Measurements from ENCODE around the gene IGF2.

Gene IGF2

GRCh38 chr11:2103668-2104523 is 35.3 kb downstream of the IGF2 start:
- DNase-seq (ENCODE audit: low spot score), result no peak

- DNase-seq (ENCODE audit: low spot score), result no peak
Measured at GRCh38 chr11:2102883-2103213, 36.3 kb downstream of the IGF2 start.

DNA sequence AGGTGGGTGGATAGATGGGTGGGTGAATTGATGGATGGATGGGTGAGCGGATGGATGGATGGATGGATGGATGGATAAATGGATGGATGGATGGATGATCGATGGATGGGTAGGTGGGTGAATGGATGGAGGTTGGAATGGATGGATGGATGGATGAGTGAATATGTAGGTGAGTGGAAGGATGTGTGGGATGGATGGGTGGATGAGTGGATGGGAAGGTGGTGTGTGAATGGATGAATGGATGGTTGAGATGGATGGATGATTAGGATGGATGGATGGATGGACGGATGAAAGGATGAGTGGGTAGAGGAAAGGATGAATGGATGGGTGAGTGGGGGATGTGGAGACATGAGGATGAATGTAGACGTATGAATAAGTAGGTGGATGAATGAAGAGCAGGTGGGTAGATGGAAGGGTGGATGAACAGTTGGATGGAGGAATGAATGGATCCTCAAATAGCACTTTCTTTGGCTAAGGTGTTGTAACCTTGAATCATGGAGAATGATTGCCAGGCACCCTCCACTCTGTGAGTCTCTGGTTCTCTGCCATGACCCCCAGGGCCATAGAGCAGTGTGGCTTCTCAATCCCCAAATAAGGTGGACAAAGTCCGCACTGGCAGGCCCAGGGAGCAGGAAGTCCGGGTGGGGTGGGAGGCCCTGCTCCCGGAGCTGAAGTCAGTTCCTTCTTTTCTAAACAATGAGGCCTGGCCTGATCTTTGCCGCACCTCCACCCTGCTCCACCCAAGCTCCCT is 36.9 kb downstream of the IGF2 start:
- no peak for DNase-seq (ENCODE audit: low spot score)

GRCh38 chr11:2101171-2101675 is 38.0 kb downstream of the IGF2 start:
- no peak for DNase-seq (ENCODE audit: low spot score)

DNA sequence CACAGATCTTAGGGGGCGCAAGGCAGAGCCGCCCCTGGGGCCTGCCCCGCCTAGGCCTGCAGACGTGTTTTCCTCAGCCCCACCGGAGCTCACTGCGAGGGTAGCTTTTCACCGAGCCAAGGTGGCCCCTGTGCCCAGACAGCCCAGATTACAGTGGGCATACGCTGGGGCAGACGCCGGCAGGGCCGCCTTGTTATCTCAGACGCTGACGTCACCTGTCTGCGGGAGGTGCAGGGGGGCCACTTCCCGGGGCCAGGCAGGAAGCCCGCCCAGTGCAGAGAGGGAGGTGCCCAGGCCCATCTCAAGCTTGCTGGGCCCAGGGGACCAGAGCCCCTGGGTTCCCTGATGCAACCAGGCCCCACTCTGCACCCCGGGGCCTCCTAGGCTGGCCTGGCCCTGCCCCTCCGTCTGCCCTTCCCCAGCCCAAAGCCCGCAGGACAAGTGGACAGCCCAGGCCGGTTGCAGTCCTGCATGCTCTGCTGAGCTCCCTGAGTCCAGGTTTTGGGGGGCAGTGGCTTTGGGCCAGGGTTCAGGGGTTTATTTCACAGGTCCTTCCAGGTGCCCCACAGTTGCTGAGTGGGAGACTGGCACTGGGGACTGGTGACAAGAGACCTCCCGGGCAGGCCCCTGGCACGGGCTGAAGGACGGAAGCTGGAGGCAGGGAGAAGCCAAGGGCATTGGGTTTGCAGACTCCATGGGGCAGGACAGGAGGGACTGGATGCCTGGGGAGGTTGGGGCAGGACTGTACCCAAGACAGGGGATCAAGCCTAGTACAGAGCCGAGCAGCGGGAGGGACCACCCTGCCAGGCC is 38.6 kb downstream of the IGF2 start:
- DNase-seq (ENCODE audit: low spot score), result no peak

DNA sequence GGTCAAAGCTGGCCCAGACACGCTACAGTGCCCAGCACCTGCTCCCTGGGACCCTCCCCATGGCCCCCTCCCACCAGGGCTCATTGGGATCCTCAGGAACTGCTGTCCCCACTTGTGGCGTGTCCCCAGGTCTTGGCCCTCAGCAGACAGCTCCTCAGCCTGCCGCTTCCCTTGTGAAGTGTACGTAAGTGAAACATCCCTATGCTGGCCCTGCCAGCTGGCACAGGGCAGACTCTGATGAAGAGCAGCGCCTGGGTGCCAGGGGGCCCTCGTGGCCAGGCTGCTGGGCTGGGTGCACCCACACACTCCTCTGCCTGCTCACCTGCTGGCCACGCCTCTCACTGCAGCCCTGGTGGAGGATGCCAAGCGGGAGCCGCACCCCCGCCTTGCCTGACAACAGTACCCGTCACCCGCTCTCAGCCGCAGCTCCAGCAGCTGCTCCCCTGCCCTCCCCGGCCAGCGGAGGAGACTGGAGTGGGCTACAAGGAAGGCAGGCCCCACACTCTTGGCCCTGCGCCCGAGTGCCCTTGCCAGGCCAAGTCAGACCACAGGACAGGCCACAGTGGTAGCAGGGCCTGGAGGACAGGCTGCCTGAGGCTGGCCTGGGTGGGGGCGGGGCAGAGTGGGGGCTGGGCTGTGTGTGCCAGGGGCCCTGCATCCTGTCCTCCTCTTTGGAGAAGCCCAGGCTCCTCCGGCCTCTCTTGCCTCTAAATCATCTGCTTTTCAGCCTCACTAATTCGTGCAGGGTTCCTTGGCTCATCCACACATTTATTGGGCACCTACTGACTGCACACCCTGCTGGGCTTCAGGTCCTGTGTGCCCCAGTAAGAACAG is 39.5 kb downstream of the IGF2 start:
- DNase-seq (ENCODE audit: low spot score), result no peak

GRCh38 chr11:2098691-2099515 is 40.3 kb downstream of the IGF2 start:
- DNase-seq (ENCODE audit: low spot score), result no peak

- no peak for DNase-seq (ENCODE audit: low spot score)
Measured at GRCh38 chr11:2097998-2098690, 41.0 kb downstream of the IGF2 start.

GRCh38 chr11:2097356-2097997 is 41.7 kb downstream of the IGF2 start:
- DNase-seq (ENCODE audit: low spot score), result no peak

GRCh38 chr11:2096919-2097301 is 42.3 kb downstream of the IGF2 start:
- DNase-seq (ENCODE audit: low spot score), result no peak

DNA sequence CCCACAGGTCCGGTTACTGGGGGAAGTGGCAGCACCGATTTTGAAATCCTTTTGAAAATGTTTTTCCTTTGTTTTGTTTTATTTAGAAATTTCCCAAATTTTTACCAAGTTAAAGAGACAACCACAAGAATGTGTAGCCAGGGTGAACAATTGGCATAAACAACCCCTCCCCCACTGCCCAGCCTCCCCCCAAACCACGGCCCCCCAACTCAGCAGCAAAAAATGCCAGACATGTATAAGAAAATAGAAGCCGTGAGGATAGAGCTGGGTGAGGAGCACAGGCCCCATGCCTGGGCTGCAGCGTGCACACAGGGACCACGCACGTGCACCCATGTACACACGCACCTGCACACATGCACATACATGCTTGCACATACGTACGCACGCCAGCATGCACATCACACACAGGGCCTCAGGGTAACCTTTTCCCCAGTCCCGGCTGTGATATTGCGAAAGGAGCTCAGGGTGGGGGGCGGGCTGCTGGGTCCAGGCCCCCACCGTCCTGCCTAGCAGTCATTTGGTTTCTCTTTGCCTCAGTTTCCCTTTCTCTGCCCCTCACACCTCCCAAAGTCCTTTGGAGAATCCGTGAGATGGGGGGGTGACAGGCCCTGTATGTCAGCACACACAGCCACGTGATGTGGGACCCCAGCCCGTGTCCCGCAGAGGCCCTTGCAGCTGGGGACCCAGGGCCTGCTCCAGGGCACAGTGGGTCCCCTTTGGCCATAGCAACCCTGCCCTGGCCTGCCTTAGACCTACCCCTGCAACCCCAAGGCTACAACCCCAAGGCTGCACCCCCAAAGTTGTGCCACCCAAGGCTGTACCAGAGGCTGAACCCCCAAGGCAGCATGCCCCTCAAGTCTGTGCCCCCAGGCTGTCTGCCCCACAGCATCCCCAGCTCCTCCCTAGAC is 42.9 kb downstream of the IGF2 start:
- DNase-seq (ENCODE audit: low spot score), result no peak

- DNase-seq (ENCODE audit: low spot score), result no peak
Measured at GRCh38 chr11:2095542-2095941, 43.6 kb downstream of the IGF2 start.

DNA sequence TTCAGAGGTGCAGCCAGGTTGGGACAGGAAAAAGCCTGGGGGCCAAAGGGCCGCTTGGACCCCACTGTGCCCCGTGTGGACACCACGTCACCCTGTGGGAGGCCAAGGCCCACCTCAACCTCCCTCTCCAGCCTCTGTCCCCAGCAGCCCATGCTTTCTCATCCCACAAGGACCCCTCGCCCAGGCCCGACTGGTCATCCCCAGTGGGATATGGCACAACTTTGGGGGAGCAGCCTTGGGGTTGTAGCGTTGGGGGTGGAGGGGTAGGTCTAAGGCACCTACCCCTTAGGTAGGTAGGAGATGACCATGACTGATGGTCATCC is 44.0 kb downstream of the IGF2 start:
- DNase-seq (ENCODE audit: low spot score), result no peak

DNA sequence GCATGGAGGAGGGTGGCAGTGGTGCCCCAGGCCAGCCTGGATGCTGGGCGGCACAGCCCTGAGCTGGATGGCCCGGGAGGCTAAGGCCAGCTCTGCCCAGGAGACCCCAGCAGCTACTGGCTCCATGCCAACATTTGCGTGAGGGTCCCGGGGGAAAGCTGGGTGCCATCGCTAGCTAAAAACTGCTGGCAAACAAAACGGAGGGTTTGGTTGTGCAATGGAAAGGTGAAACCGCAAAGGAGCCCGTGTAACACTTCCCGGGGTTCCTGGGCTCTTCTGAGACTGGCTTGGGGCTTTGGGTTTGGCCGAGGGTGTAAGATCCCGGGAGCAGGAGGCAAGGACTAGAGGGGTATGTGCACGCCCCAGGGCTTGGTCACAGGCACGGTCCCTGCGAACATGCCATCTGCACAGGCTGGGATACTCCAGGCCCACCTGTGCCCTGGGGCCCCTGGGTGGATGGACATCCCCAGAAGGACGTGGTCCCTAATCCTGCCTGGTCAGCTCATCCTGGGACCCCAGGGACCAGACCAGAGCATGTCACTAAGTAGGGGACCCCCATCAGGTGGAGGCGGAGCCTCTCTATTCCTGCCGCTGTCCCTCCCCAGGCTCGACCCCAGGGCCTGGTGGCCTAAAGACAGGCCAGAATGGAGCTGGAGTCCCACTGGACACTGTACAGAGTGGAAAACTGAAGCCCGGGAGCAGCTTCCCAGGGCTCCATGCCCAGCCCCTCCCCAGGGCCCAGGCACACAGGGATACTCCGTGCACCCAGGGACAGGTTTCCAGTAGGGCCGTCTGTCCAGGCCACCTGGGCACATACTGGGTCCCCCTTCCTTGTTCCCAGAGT is 44.6 kb downstream of the IGF2 start:
- DNase-seq (ENCODE audit: low spot score), result no peak

GRCh38 chr11:2093575-2094353 is 45.4 kb downstream of the IGF2 start:
- no peak for DNase-seq (ENCODE audit: low spot score)

DNA sequence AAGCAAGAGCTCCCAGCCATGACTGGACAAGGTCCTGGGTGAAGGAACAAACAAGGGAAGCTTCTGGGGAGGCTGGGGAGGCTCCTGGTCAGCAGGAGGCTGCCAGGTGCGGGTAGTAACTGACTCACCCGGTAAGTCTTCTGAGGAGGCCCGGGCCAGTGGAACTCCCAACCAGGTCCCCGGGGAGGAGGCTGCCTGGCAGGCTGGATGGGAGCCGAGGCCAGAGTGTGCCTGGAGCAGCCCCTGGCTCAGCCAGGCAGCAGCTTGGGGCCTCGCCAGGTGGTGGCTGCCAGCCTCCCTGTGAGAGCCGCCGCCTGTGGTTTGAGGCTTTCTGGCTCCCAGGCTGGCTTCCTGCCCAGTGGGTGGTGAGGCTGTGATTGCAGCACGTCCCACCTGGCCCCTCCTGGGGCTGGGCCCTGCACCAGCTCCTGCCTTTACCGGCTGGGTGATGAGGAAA is 46.2 kb downstream of the IGF2 start:
- DNase-seq (ENCODE audit: low spot score), result no peak

GRCh38 chr11:2092464-2092910 is 46.7 kb downstream of the IGF2 start:
- DNase-seq (ENCODE audit: low spot score), result no peak
